ENCODE measurements around the gene FAM110A.
"Not testable (repeated sequence)": the region's sequence is repeated elsewhere in the genome, so short reads cannot be mapped to it uniquely, and the experiment has no call there.

Gene FAM110A

DNA sequence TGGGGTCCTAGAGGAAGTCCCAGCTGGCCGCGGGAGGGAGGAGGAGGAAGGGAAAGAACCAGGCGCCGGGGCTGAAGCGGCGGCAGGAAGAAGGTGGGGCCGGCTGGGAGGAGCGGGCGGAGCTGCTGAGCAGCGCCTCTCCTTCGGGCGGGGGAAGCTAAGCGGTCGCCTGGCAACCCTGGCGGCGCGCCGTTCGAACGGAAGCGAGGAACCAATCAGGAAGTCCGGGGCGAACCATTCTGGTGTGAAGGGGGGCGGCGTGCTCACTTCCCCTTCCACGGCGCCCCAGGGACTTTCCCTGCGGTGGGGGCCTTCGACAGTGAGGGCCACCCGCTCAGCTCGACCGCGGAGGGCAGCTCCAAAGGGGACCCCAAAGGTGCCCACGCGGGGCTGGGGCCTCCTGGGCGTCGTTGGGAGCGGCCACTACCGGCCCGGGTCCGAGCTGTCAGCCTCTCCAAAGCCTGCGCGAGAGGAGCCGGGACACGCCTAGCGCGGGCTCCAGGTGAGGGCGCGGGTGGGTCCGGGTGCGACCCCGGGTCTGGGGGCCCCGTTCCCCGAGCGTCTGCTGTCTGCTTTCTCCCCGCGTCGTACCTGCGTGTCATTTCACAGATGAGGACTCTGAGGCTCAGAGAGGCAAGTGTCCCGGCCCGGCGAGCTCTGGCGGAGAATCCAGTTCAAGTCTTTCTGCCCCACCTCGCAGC is at the start of gene FAM110A:
Gene FAM110A (plus strand): TSS at position 266 of the 701 bp plus-strand sequence. CDS start 11,090 bp downstream, outside the sequence.
- peak; percentile 95 for DNase-seq (ENCODE audit: low read depth)

GRCh38 chr20:787825-788224 is 45.7 kb upstream of the FAM110A start:
- no peak for DNase-seq (ENCODE audit: low read depth)

DNA sequence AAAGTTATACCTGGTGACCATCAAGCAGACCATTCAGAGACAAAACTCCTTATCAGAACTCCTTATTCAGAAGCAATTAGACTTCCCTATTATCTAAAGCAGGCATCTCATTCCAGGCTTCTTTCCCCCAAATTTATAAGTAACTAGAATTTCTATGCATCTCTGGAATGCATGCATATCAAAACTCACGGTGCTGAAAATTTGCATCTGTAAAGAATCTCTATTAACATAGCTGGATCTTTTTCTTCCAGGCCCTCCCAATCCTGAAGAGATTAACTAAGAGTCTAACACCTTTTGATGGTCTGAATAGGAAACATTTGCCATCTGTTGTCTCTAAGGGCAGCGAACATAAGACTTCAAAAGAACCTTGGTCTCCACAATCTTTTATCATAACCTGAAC is 42.5 kb upstream of the FAM110A start:
- DNase-seq (ENCODE audit: low read depth): no peak

GRCh38 chr20:792248-792647 is 41.3 kb upstream of the FAM110A start:
- no peak for DNase-seq (ENCODE audit: low read depth)

GRCh38 chr20:796921-797320 is 36.6 kb upstream of the FAM110A start:
- DNase-seq (ENCODE audit: low read depth): no peak

GRCh38 chr20:798746-799145 is 34.8 kb upstream of the FAM110A start:
- DNase-seq (ENCODE audit: low read depth): not testable (repeated sequence)

DNA sequence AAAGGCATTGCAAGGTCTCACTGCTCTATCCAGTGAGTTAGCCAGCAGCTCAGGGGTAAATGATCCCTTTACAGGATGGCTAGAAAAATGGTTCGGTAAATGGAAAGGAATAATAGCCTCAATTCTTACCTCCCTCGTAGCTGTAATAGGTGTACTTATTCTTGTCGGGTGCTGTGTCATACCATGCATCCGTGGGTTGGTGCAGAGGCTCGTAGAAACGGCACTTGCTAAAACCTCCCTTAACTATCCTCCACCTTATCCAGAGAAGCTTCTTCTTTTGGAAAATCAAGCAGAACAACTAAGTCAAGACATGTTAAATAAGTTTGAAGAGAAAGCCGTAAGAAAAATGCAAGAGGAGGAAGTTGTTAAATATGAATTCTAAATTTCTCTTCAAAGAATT is 33.5 kb upstream of the FAM110A start:
- DNase-seq (ENCODE audit: low read depth): not testable (repeated sequence)

DNA sequence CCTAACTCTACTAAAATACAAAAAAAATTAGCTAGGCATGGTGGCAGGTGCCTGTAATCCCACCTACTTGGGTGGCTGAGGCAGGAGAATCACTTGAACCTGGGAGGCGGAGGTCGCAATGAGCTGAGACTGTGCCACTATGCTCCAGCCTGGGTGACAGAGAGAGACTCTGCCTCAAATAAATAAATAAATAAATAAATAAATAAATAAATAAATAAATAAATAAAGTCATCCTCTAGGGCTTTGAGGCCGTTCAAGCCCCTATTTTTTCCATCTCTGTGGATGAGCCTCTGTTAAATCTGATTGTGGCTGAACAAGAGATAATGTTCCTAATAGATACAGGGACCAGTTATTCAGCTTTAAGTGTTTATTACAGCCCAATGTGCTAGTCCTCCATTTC is 31.8 kb upstream of the FAM110A start:
- DNase-seq (ENCODE audit: low read depth): no peak

DNA sequence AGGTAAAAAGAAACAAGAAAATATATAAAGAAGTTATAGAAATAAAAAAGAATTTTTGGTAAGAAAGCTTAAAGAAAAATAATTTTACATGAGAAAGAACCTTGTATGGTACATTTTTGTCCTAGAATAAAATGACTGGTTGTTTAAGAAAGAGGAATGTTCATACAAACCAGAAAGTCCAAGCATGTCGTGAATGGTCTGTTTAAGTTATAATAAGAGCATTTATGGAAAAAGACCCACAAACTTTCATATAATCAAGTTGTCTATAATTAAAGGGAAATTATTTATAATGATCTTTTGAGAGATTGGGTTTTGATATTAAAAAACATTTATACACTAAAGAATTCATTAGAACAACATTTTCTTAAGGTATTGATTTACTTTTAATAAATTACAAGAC is 27.8 kb upstream of the FAM110A start:
- no peak for DNase-seq (ENCODE audit: low read depth)

DNA sequence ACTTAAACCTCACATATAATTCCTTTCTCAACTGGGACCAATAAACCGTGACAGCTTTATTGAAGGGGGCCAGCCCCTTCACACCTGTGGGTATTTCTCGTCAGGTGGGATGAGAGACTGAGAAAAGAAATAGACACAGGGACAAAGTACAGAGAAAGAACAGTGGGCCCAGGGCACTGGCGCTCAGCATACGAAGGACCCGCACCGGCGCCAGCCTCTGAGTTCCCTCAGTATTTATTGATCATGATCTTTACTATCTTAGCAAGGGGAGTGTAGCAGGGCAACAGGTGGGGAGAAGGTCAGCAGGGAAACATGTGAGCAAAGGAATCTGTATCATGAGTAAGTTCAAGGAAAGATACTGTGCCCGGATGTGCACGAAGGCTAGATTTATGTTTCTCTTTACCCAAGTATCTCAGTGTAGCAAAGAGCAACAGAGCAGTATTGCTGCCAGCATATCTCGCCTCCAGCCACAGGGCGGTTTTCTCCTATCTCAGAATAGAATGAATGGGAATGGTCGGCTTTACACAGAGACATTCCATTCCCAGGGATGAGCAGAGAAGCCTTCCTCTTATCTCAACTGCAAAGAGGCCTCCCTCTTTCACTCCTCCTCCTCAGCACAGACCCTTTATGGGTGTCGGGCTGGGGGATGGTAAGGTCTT is 21.6 kb upstream of the FAM110A start:
- DNase-seq (ENCODE audit: low read depth): not testable (repeated sequence)

DNA sequence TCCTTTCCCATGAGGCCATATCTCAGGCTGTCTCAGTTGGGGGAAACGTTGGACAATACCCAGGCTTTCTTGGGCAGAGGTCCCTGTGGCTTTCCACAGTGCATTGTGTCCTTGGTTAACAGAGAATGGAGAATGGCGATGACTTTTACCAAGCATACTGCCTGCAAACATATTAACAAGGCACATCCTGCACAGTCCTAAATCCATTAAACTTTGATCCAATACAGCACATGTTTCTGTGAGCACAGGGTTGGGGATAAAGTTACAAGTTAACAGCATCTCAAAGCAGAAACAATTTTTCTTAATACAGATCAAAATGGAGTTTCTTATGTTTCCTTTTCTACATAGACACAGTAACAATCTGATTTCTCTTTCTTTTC is 21.1 kb upstream of the FAM110A start:
- not testable (repeated sequence) for DNase-seq (ENCODE audit: low read depth)

- no peak for DNase-seq (ENCODE audit: low read depth)
Measured at GRCh38 chr20:813390-813789, 20.1 kb upstream of the FAM110A start.

- DNase-seq (ENCODE audit: low read depth): no peak
Measured at GRCh38 chr20:815226-815625, 18.3 kb upstream of the FAM110A start.

DNA sequence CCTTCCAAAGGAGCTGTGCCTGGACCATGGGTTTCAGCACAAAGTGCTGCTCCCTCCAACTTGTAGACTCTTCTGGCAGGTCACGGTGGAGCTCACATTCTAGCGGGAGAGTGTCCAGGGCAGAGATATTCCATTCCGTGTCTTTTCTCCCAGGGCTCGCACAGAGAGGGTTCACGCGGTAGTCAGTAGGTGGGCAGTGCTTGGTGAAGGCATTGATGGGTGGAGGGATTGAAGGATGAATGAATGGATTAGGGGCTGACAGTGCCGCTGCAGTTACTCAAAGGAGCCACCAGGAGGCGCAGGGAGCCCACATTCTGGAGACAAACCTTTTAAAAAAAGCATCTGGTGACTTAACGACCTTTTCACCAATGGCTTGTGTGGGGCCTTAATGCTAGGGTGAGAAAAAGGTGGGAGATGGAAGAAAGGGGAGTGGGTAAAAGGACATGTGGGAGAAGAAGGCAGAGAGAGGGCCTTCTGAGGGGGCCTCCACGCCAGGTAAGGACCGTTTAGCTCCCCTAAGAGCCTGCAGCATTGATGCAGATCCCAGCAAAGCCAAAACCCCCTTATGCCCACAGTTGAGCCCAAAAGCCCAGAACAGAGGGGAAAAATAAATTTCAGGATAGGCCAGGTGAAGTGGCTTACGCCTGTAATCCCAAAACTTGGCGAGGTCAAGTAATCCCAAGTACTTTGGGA is 17.5 kb upstream of the FAM110A start:
- DNase-seq (ENCODE audit: low read depth): peak; percentile 30

DNA sequence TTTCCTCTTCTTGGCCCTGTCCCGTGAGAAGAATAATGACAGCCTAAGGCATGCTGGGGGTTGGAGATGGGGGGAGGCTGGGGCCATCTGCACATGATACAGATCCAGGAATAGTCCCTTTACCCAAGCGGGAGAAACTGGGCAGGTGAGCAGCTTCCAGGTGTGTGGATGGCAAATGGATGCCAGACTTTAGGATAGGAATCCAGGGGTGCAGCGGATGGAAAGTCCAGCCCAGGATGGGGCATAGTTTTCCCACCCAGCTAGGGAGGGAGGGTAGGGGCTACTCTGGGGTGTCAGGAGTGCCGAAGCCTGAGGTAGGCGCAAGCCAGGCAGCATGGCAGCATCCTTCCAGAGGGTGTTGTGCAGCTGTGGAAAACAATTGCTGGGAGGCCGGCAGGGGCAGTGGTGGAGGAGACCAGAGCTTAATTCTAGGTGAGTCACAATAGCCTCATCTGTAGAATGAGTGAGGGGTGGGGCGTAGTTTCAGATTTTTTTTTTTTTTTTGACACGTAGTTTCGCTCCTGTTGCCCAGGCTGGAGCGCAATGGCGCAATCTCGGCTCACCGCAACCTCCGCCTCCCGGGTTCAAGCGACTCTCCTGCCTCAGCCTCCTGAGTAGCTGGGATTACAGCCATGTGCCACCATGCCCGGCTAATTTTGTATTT is 15.4 kb upstream of the FAM110A start:
- DNase-seq (ENCODE audit: low read depth): no peak

- no peak for DNase-seq (ENCODE audit: low read depth)
Measured at GRCh38 chr20:819680-820322, 13.7 kb upstream of the FAM110A start.

GRCh38 chr20:820323-820953 is 13.1 kb upstream of the FAM110A start:
- DNase-seq (ENCODE audit: low read depth): no peak

DNA sequence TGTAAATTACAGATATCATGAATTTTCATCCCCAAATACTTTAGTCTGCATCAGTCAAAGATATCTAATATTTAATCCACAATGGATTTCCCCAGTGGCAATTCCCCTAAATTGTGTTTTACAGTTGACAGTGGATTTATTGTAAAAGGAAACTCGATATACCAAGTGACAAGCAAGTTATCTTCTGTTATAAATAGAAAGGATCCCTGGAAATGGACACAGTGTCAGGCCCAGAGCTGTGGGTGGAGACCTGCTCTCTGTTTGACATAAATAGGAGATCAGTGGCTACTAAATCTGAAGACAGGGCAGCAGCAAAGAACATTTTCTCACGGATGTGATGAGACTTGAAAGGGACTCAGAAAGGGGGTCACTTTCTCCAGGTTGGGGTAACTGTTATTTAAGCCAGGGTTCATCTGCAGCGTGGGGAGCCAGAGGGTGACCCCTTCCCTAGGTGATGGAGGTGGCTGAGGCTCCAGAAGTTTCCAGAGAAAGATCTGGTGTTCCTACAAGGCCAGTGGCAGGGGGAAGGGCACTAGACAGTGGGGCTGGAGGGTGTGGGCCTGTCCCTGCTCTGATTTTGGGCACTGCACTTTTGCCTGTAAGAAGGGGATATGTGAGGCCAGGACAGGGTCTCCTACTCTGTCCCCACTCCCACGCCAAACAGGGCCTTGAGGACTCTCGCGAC is 12.3 kb upstream of the FAM110A start:
- no peak for DNase-seq (ENCODE audit: low read depth)

GRCh38 chr20:821731-822065 is 11.8 kb upstream of the FAM110A start:
- DNase-seq (ENCODE audit: low read depth): no peak

DNA sequence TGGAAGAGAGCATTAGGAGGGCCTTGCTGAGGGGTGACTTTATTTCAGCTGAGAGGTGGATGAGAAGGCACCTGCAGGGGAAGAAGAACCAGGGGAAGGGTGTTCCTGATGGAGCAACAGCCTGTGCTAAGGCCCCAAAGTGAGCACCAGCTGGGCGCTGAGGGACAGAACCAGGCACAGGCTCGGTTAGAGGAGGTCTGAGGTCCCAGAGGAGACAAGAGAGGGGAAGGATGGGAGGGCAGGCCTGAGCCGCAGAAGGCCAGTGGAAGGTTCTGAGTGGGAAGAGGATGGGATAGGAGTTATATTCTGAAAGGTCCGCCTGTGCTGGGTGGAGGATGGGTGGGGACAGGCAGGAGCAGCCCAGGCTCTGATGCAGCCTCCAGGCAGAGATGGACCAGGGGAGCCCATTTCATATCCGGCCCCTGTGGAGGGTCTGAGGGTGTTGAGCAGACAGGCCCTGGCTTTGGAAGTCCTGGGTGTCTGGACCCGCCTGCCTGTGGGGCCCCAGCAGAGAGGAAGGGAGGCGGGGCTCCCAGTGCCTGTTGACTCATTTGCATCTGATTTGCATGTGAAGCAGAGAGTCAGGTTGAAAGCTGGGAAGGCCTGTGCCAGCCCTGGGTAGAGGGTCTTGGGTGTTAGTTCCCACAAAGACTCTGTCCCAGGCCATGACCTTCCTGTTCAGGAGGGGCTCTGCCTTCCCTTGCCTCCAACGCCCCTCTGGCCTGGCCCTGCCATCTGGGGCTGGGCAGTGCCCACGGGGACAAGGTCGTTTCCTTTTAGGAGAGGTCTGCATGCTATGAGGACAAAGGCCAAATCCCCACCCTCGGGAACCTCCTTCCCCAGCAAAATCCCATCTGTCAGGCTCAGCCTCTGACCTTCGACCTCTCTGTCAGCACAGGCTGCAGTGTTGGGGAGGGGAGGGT is 10.6 kb upstream of the FAM110A start:
- DNase-seq (ENCODE audit: low read depth): no peak
